Gastrocnemius medialis (tissue), 4 donors: ENCODE data around the gene ATP5PB.

Experiments used
- CTCF ChIP-seq, 5 experiments: fragments of 450-650 bp in 3 of 5; fragments of 200-600 bp in 2 of 5; sonication (generic) in 2 of 5; IDR thresholded peaks in 4 of 5; conservative IDR thresholded peaks in 1 of 5; 1 replicate in 4 of 5; 2 replicates in 1 of 5; pipeline ENCODE4 v1.5.1; 2016 to 2019; ENCODE audit warnings: antibody characterized with exemption in 5 of 5, mild to moderate bottlenecking in 3 of 5, moderate library complexity in 3 of 5
- POLR2A ChIP-seq, 2 donors: fragments of 450-650 bp; IDR thresholded peaks; one replicate each; pipeline ENCODE4 v1.6.1; 2017; ENCODE audit warnings: antibody characterized with exemption in 2 of 2, mild to moderate bottlenecking in 2 of 2, moderate library complexity in 2 of 2

- no peak for TF ChIP-seq CTCF (IDR thresholded peaks at IDR 0.05 in 4 of 5, conservative IDR thresholded peaks at IDR 0.05 in 1 of 5)
- no peak for TF ChIP-seq POLR2A (IDR thresholded peaks at IDR 0.05)
These were observed 4.4 kb downstream of the ATP5PB start for GRCh38 chr1:111453706-111454105.
